KOPT-K1 (cell line): Measurements from ENCODE around the gene MED12L.

ENCODE experiments used
- H3K27ac ChIP-seq: fragments of 200-600 bp; sonication (generic); 2 replicates; pipeline ENCODE4 v1.5.1; 2016; ENCODE audit warnings: antibody characterized with exemption, mild to moderate bottlenecking, low read depth, low read length; ENCODE audit not compliant: poor library complexity, severe bottlenecking
- H3K36me3 ChIP-seq: fragments of 200-600 bp; sonication (generic); 2 replicates; pipeline ENCODE4 v1.5.1; 2017; ENCODE audit warnings: antibody characterized with exemption, mild to moderate bottlenecking, low read length, moderate library complexity; ENCODE audit not compliant: insufficient read depth
- H3K9me3 ChIP-seq: fragments of 200-600 bp; sonication (generic); 2 replicates; pipeline ENCODE4 v1.5.1; 2017; ENCODE audit warnings: antibody characterized with exemption, low read length, mild to moderate bottlenecking; ENCODE audit not compliant: insufficient read depth, poor library complexity, severe bottlenecking

The MED12L gene

DNA sequence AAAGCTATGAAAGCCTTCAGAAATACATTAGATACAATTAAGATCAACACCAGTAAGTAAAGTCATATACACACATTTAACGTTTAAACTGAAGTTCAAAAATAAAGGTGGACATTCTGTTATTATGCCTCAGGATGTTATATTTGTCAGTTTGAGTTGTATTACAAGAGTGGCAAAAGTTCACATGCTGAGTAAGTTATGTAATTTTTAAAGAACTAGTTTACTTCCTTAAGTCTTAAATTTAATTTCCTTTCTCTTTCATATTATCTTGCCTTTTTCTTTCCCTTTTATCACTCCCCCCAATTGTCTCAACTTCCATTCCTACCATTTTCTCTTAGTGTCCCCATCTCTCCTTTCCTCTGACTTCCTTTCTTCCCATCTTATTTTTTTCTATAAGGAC, 236.1 kb downstream of the MED12L start:
- Histone ChIP-seq H3K27ac (no peak overlapping the region), H3K36me3 (no peaks in the 10 kb centered on the region), H3K9me3 (no peaks in the 10 kb centered on the region)

- Histone ChIP-seq H3K9me3 (no peaks in the 10 kb centered on the region), H3K27ac (no peak overlapping the region), H3K36me3 (no peaks in the 10 kb centered on the region)
Measured at GRCh38 chr3:151322511-151322910, 237.0 kb downstream of the MED12L start.

DNA sequence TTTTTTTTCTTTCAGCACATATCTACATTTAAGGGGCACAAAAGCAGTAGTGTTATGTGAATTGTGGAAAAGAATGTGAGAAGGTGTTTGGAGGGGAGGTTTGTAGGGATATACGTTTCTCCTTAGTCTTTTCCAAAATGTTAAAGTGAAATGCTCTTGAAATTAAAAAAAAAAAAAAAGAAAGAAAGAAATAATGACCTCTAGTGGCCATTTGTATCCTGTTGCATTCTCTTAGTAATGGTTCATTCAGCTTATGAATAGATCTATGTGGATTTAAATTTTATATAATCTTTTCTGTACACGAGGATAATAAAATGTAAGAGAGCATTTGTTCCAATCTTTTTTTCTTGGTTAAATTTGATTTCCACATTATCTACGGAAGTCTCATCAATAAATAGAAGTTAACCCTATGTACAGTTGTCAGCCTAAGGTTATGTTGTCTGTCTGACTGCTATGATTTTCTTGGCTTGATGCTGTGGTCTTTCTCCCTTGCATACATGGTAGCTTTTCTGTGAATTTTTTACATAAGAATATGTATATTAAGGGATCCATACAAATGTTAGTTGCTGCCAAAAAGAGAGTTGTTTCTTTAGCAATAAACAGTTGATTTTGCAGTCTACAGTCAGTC, 242.2 kb downstream of the MED12L start:
- Histone ChIP-seq H3K36me3 (no peaks in the 10 kb centered on the region), H3K9me3 (no peaks in the 10 kb centered on the region), H3K27ac (no peak overlapping the region)

- H3K36me3 ChIP-seq = no peaks in the 10 kb centered on the region
- H3K9me3 ChIP-seq = no peaks in the 10 kb centered on the region
- no peak overlapping the region for H3K27ac ChIP-seq
Measured at GRCh38 chr3:151328298-151328995, 243.0 kb downstream of the MED12L start.

DNA sequence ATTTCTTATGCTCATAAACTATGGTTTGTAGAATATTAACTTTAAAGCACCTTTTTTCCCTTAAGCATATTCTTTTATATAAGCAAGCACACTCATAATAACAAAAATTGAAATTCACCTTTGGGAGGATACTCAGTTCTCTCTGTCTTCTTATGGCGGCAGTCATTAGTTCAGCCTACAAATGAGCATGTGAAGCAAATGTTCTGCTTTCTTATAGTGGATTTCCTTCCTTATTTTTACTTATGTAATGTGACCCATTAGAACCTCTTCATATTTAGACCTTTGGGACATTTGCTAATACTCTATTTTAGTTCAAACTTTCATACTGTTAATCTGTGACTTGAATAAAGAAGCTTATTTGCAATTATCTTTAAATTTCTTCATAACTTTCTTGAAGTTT, 243.9 kb downstream of the MED12L start, which contains the start of gene P2RY13:
Gene P2RY13 (minus strand): TSS at position 187 of the 400 bp plus-strand sequence. CDS start 21 bp downstream, at position 166.
- Histone ChIP-seq H3K9me3 (no peaks in the 10 kb centered on the region), H3K27ac (no peak within 1 kb of the TSS), H3K36me3 (no peaks in the 10 kb centered on the region)

GRCh38 chr3:151330379-151330778, 244.9 kb downstream of the MED12L start:
- no peak overlapping the region for H3K27ac ChIP-seq
- H3K9me3 ChIP-seq = no peaks in the 10 kb centered on the region
- H3K36me3 ChIP-seq = no peaks in the 10 kb centered on the region

DNA sequence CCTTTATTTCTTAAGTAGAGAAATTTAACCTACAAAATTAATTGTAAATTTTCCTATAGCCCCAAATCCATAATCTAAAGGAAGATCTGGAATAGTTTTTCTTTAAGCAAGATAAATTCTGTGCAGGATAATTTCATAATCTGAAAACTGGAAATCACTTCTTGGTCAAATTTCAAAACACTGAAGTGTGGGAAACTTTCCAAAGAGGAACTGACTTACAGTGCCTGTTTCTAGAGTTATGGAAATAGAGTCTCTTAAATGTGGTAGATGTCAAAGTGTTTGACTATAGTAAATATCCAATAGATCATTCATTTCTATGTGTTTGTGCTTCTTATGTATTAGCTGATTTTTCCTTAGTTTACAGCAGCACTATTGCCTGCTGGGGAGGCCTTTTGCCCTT, 245.4 kb downstream of the MED12L start:
- Histone ChIP-seq H3K27ac (no peak overlapping the region), H3K9me3 (no peaks in the 10 kb centered on the region), H3K36me3 (no peaks in the 10 kb centered on the region)

GRCh38 chr3:151331696-151332095, 246.2 kb downstream of the MED12L start:
- no peak overlapping the region for H3K27ac ChIP-seq
- no peaks in the 10 kb centered on the region for H3K36me3 ChIP-seq
- no peaks in the 10 kb centered on the region for H3K9me3 ChIP-seq

DNA sequence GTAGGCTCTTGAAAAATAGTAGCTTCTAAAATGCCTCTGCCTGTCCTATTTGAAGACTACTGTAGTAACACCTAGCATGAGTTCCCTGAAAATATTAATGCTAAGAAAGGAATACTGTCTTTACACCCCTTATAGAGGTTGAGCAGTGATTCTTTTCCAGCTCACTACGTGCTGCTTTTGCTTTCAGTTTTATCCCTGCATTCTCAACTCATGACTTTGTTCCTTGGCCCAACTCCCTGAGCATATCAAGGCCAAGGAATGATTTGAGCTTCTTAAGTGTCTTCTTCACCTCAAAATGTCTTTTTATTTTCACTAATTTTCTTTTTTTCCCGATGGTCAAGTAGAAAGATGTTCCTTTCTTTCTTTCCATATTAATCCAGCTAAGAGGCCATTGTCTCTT, 260.4 kb downstream of the MED12L start:
- H3K9me3 ChIP-seq = no peaks in the 10 kb centered on the region
- no peaks in the 10 kb centered on the region for H3K36me3 ChIP-seq
- no peak overlapping the region for H3K27ac ChIP-seq

- Histone ChIP-seq H3K36me3 (0 out of 2 replicates have a peak, but pooled peaks cover 4% of the 10 kb centered on the region), H3K27ac (no peak overlapping the region), H3K9me3 (no peaks in the 10 kb centered on the region)
Measured at GRCh38 chr3:151346292-151346691, 260.8 kb downstream of the MED12L start.

- no peak overlapping the region for H3K27ac ChIP-seq
- peaks cover 10% of the 10 kb centered on the region; the same call in 1 of the 2 replicates for H3K36me3 ChIP-seq
- H3K9me3 ChIP-seq = no peaks in the 10 kb centered on the region
Measured at GRCh38 chr3:151347432-151347831, 262.0 kb downstream of the MED12L start.

GRCh38 chr3:151350656-151351055, 265.2 kb downstream of the MED12L start:
- H3K36me3 ChIP-seq = peaks cover 10% of the 10 kb centered on the region; the same call in 1 of the 2 replicates
- H3K9me3 ChIP-seq = no peaks in the 10 kb centered on the region
- no peak overlapping the region for H3K27ac ChIP-seq

DNA sequence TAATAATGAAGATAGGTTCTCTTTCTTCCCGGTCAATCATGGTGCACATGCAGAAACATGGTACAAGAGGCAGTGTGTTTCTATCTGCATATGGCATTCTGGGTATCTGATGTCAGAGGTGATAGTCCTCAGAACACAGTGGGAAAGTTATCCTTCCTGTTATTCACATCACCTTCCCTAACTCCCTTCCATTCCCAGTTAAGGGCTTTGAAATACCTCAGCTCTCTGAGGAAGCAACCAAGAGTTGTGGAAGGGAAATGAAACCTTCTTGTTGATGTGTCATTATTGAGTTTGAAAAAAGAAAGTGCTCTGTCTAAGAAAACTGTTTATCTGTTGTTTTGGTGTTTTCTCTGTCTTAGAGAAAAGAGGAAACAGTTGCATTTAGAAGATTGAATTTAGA, 265.8 kb downstream of the MED12L start:
- peaks cover 14% of the 10 kb centered on the region; the same call in 1 of the 2 replicates for H3K36me3 ChIP-seq
- no peak overlapping the region for H3K27ac ChIP-seq
- no peaks in the 10 kb centered on the region for H3K9me3 ChIP-seq

DNA sequence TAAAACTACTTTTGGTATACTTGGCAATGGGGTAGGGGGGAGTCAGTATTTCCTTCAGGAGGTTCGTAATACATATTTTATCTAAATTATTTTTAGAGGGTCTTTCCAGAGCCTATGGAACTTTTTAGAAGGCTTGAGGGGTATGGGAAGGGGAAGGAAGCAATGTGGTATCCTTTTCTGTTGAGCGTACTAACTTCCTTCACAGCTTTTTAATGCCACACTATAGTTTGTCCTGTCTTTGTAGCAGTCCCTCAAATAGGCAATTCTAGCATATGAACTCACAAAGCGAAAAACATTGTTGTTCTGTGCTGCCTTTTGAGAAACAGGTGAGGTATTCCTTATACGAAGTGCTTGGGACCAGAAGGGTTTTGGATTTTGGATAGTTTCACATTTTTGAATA, 266.2 kb downstream of the MED12L start:
- no peak overlapping the region for H3K27ac ChIP-seq
- H3K9me3 ChIP-seq = no peaks in the 10 kb centered on the region
- H3K36me3 ChIP-seq = peaks cover 18% of the 10 kb centered on the region; the same call in 1 of the 2 replicates

- H3K9me3 ChIP-seq = no peaks in the 10 kb centered on the region
- H3K36me3 ChIP-seq = peaks cover 28% of the 10 kb centered on the region
- H3K27ac ChIP-seq = no peak overlapping the region
Measured at GRCh38 chr3:151356794-151357462, 271.5 kb downstream of the MED12L start.
